Chondrocyte (in vitro differentiated cells): ENCODE results near the gene MAP1S. TPM values are rescaled to one million over a fixed set of nuclear protein-coding genes. Genes with fewer than 3 reads are reported as not detected.

Experiments
- DNase-seq: peaks from one replicate; pipeline ENCODE4 v3.0.0; 2021; ENCODE audit warnings: mixed read lengths, low spot score
- H3K27ac Mint-ChIP-seq: one replicate; pipeline ENCODE4 v1.8.0; 2021; ENCODE audit warnings: mild to moderate bottlenecking, moderate library complexity, mixed read lengths; ENCODE audit not compliant: unreplicated experiment
- H3K27me3 Mint-ChIP-seq: 2 replicates; pipeline ENCODE4 v1.8.0; 2021; ENCODE audit warnings: low read depth, mixed read lengths
- H3K36me3 Mint-ChIP-seq: 2 replicates; pipeline ENCODE4 v1.8.0; 2021; ENCODE audit warnings: low read depth, mixed read lengths
- H3K4me1 Mint-ChIP-seq: 2 replicates; pipeline ENCODE4 v1.8.0; 2021; ENCODE audit warnings: low read depth, mild to moderate bottlenecking, mixed read lengths
- H3K4me3 Mint-ChIP-seq: one replicate; pipeline ENCODE4 v1.8.0; 2021; ENCODE audit warnings: mild to moderate bottlenecking, moderate library complexity, mixed read lengths; ENCODE audit not compliant: unreplicated experiment
- H3K9me3 Mint-ChIP-seq: 2 replicates; pipeline ENCODE4 v1.8.0; 2021; ENCODE audit warnings: low read depth, mixed read lengths
- CTCF ChIP-seq: fragments of 200-600 bp; sonication (generic); IDR thresholded peaks from 2 replicates; pipeline ENCODE4 v1.5.0; 2021; ENCODE audit warnings: antibody characterized with exemption, mild to moderate bottlenecking, moderate library complexity
- total RNA-seq: library from RNA; stranded (reverse); gene quantifications from 3 replicates; pipeline ENCODE4 v1.2.1, GENCODE V29; 2021

The MAP1S gene
- total RNA-seq, 1 donor from 2014 or later, result 64.4 TPM

GRCh38 chr19:17751103-17751911, 32.0 kb downstream of the MAP1S start, which contains the start of gene FCHO1:
TSS of gene FCHO1 (plus strand) at chr19:17751477. CDS start at chr19:17755165, 3,688 bp downstream.
- no peak for DNase-seq
- Mint-ChIP-seq H3K27me3 (no peaks in the 10 kb centered on the region), H3K9me3 (no peaks in the 10 kb centered on the region), H3K4me3 (no peak within 1 kb of the TSS), H3K36me3 (no peaks in the 10 kb centered on the region), H3K4me1 (peaks cover 17% of the 10 kb centered on the region), H3K27ac (no peak within 1 kb of the TSS)
- no peak for TF ChIP-seq CTCF

DNA sequence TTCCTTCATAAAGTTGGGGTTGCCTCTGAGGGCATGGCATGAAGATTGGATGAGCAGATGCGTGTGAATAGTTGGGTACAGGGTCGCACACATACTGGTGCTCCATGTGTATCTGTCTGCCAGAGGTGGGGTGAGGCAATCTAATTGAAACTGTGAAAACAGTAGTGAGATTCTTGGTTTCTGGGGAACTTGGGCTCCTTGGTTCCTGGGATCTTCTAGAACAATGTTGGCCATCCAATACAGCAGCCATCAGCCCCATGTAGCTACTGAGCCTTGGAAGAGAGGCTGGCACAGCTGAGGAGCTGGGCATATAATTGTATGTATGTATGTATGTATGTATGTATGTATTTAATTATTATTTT, 32.6 kb downstream of the MAP1S start:
- DNase-seq, result no peak
- H3K27ac Mint-ChIP-seq, result no peak overlapping the region
- H3K27me3 Mint-ChIP-seq, result no peaks in the 10 kb centered on the region
- H3K36me3 Mint-ChIP-seq, result no peaks in the 10 kb centered on the region
- H3K4me3 Mint-ChIP-seq, result no peak overlapping the region
- H3K9me3 Mint-ChIP-seq, result no peaks in the 10 kb centered on the region
- no peak for TF ChIP-seq CTCF
- peaks cover 21% of the 10 kb centered on the region for H3K4me1 Mint-ChIP-seq

- Mint-ChIP-seq H3K9me3 (no peaks in the 10 kb centered on the region), H3K4me1 (peaks cover 24% of the 10 kb centered on the region), H3K4me3 (no peak overlapping the region), H3K27me3 (no peaks in the 10 kb centered on the region), H3K36me3 (no peaks in the 10 kb centered on the region), H3K27ac (no peak overlapping the region)
- TF ChIP-seq CTCF, result no peak
- DNase-seq, result no peak
These were observed 33.8 kb downstream of the MAP1S start for GRCh38 chr19:17752865-17753639.

DNA sequence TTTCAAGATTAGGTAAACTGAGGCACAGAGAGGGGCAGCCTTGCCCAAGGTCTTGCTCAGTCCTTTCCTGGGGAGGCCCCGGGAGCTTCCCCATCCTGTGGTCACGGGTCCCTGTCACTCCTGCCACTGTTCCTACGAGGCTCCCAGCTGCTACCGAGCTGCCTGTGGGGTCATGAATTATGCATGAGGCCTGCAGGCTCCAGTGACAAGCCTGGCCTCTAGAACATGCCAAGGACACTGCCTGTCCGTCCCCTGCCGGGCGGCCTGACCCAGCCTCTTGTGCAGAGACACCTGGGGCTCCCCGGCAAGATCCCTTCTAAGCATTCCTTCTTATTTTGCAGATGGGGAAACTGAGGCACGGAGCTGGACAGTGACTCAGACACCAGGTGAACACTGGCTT, 34.7 kb downstream of the MAP1S start:
- Mint-ChIP-seq H3K36me3 (no peaks in the 10 kb centered on the region), H3K27me3 (no peaks in the 10 kb centered on the region), H3K4me3 (no peak overlapping the region), H3K27ac (no peak overlapping the region), H3K4me1 (peaks cover 26% of the 10 kb centered on the region), H3K9me3 (no peaks in the 10 kb centered on the region)
- no peak for DNase-seq
- TF ChIP-seq CTCF, result no peak

DNA sequence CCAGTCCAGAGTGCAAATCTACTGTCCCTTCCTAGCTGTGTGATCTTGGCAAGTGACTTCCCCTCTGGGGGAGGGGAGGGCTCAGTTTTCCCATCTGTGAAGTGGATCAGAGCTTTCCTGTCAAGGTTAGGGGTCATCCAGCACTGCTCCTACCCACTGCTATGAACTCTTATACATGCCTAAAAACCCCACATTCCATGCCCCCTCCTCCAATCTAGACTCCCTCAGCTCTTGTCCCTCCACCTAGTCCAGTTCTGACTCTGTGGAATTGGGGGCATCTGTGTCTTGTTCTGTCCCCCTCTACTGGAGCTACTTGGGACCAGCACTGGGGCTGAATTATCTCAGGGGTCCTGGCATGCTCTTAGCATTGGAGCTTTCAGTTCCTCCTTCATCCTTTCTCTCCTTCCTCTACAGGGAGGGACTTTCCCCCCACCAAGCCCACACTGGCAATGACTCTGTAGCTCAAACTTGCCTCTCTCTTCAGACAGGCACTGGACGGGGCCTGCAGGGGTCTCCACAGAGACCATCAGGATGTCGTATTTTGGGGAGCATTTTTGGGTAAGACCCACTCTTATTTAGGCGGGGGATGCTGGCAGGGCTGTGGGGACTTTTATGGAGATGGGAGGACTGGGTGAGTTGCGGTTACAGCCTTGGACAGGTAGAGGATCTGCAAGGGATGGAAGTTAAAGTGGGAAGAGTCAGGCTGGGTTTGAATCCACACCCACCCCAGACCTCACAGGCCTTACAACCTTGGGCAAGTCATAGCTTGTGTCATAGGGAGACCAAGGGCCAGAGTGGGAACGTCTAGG, 35.6 kb downstream of the MAP1S start:
- peaks cover 26% of the 10 kb centered on the region for H3K4me1 Mint-ChIP-seq
- H3K27me3 Mint-ChIP-seq, result no peaks in the 10 kb centered on the region
- H3K27ac Mint-ChIP-seq, result no peak overlapping the region
- H3K4me3 Mint-ChIP-seq, result no peak overlapping the region
- no peak for DNase-seq
- no peak for TF ChIP-seq CTCF
- no peaks in the 10 kb centered on the region for H3K9me3 Mint-ChIP-seq
- no peaks in the 10 kb centered on the region for H3K36me3 Mint-ChIP-seq
